NCI-H524 treated with DMSO at 0.1 percent for 48 hours (cell line): ENCODE data around the gene SCN1B.
"Not testable (repeated sequence)": the region's sequence is repeated elsewhere in the genome, so short reads cannot be mapped to it uniquely, and the experiment has no call there.

Source experiments
- DNase-seq: peaks from one replicate; lab custom pipeline; 2025; lab: John Stamatoyannopoulos, UW

Gene SCN1B

GRCh38 chr19:35017507-35017906 is 12.8 kb upstream of the SCN1B start:
- no peak for DNase-seq

DNA sequence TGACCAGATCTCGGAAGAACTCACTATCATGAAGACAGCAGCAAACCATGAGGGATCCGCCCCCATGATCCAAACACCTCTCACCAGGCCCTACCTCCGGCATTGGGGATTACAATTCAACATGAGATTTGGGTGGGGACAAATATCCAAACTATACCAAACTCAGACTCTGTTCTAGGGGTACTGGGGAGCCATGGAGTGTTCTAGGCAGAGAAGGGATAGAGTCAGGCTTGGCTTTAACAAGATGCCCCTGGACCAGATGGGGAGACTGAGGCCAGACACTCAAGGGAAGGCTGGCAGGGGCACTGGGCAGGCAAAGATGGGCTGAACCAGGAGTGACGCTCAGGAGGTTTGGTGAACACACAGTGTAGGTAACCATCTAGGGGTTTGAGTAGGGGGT is 11.9 kb upstream of the SCN1B start:
- DNase-seq, result no peak

DNA sequence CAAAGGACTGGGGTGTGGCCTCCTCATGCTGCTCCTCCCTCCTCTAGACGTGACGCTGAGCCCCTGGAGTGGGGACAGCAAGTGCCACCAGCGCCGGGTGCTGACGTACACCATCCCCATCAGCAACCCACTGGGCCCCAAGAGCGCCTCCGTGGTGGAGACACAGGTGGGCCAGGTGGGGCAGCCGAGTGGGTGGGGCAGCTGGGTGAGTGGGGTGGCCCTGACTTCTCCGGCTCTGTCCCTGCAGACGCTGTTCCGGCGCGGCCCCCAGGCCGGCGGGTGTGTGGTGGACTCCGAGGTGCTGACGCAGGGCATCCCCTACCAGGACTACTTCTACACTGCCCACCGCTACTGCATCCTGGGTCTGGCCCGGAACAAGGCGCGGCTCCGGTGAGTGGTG is 11.1 kb upstream of the SCN1B start:
- no peak for DNase-seq

- DNase-seq, result no peak
Measured at GRCh38 chr19:35021016-35021415, 9.3 kb upstream of the SCN1B start.

DNA sequence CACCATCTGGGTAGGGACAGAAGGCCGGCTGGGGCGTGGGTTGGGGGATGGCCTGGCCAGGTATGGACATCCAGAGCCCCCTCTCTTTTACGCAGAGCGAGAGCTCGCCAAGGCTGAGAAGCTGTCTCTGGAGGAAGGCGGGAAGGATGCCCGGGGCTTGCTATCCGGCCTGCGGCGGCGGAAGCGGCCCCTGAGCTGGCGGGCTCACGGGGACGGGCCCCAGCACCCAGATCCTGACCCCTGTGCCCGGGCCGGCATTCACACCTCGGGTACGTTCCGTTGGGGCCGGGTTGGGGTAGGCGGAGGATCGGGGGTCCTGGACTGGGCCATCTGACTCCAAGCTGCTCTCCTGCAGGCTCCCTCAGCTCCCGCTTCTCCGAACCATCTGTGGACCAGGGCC is 8.7 kb upstream of the SCN1B start:
- no peak for DNase-seq

DNA sequence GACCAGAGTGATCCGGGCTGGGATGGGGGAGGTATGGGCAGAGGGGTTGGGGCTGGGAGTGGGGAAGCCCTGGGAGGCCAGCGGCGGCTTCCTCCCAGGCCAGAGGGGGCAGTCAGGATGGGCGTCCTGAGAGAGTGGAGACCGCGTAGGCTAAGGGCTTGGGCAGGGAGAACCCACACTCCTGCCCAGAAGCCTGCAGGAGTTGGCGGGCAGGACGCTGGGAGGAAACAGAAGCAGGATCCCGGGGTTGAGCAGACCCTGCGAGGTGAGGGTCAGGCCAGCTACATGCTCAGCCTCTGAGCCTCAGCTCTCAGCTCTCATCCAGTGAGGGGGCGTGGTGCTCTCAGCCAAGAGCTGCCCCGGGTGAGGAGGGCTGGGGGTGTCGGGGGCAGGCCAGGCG is 7.8 kb upstream of the SCN1B start:
- no peak for DNase-seq

DNA sequence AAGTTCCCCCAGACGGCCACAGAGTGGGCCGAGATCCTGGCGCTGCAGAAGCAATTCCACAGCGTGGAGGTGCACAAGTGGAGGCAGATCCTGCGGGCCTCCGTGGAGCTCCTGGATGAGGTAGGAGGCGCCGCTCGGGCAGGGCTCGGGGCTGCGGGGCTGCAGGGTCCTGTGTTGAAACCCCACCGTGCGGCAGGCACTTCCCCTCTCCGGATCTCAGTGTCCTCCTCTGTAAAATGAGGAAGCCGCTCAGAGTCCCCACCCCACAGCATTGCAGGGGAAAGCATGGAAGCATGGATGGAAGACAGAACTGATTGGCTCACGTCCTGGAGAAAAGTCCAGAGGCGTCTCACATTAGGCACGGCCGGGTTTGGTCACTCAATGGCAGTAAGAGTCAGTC is 6.8 kb upstream of the SCN1B start:
- no peak for DNase-seq

GRCh38 chr19:35024095-35024494 is 6.2 kb upstream of the SCN1B start:
- DNase-seq, result no peak

GRCh38 chr19:35025969-35026368 is 4.3 kb upstream of the SCN1B start:
- DNase-seq, result no peak

DNA sequence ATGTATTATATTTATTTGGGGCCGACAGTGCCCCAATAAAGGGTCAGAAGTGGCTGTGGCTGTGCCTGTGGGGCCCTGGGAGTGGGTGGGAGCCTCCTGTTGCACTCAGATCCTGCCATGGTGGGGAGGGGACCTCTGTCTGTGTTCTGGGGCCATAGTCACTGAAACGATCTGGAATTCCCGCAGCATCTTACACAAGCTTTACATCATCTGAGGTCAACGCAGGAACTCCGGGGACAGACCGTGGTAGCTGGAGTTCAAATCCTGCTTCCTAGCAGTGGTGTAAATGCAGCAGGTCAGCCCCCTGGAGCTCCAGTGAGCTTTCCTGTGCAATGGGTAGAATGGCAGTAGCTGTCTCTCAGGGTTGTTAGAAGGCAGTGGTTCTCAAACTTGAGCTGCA is 3.9 kb upstream of the SCN1B start:
- DNase-seq, result no peak

- no peak for DNase-seq
Measured at GRCh38 chr19:35027009-35027408, 3.3 kb upstream of the SCN1B start.

DNA sequence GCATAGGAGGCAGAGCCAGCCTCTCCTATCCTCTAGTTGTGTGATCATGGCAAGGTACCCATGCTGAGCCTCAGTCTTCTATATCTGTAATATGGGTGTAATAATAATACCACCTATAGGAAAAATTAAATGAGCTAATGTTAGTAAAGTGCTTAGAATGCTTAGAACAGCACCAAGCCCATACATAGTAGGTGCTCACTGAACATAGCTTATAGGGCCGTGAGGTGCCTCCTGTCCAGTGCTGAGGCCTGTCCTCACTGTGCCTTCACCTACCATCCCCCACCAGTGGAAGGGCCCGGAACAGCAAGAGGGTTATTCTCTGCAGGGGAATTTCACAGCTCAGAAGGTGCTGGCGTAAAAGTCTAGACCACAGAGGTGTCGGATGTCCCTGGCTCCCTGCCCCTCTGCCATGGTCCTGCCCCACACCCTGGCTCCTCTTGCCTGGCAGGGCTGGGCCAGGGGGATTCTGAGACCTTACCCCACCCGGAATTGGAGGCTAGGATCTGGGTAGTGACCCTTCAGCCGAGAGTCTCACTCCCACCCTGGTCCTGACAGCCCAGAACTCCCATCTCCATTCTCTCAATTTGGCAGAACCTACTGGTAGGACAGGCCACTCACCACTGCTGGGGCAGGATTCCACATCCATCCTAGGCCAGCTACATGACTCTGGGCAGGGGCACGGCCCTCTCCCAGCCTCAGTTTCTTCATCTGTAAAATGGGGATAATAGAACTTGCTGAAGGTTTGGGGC is 2.2 kb upstream of the SCN1B start:
- DNase-seq, result no peak

GRCh38 chr19:35028600-35028885 is 1.7 kb upstream of the SCN1B start:
- not testable (repeated sequence) for DNase-seq

GRCh38 chr19:35029275-35029736 is 964 bp upstream of the SCN1B start:
- not testable (repeated sequence) for DNase-seq

DNA sequence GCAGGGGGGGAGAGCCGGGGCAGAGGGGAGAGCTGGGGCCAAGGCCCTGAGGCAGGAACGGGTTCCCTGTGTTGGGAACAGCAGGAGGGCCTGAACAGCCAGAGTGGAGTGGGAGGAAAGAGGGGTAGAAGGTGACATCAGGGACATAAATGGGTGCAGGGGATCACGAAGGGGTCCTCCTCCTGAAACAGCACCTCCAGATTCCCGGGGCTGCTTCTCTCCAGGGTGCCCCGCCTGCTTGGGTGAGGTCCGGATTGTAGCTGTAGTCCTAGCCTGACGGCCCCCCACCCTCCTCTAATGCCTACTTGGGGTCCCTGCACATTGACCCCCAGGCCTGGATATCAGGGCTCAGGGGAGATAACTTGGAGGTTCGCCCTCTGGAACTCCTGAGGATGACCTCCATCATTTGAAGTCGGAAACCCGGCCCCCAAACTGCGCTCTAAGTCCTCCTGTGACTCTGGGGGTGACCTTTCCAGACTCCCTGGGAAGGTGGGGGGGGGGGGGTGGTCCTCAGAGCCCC is 473 bp upstream of the SCN1B start:
- no peak for DNase-seq

GRCh38 chr19:35031072-35031881 is 1.0 kb downstream of the SCN1B start:
- peak; percentile 40 for DNase-seq

DNA sequence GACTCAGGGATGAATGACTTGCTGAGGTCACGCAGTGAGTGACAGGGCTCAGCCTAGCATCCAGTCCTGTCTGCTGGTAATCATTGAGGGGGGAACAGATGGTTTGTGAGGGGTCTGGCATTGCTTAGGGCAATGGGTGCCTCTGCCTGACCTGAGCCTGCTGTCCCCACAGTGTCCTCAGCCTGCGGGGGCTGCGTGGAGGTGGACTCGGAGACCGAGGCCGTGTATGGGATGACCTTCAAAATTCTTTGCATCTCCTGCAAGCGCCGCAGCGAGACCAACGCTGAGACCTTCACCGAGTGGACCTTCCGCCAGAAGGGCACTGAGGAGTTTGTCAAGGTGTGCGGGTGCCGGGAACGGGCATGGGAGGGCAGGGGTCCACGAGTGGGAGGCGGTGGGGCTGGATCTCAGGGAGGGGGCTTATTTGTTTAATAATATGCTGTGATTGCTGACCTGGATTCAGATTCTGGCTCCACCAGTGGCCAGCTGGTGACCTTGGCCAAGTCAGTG is 2.1 kb downstream of the SCN1B start:
- DNase-seq, result no peak

GRCh38 chr19:35033067-35034004 is 3.1 kb downstream of the SCN1B start:
- peak; percentile 33 for DNase-seq

DNA sequence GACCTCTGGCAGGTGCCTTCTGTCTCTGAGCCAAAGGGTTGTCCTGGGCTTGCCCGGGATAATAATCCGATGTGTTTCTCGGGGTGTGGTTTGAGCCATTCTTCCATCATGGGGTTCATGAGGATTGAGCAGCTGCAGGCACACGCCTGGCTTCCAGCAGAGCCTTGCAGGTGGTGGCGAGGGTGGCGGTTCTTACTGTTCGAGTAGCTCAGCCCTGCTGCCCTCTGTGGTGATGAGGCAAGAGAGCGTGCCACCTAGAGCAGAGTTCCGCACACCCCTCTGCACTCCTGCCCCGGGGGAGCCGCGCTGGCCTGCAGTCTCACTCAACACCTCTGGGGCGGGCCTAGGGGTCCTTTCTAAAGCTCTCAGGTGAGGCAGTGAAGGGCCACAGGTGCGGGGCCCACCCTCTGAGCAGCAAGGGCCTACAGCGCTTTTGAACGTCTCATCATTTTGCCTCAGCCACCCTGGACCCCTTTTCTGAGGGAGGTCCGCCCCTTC is 3.8 kb downstream of the SCN1B start:
- no peak for DNase-seq

DNA sequence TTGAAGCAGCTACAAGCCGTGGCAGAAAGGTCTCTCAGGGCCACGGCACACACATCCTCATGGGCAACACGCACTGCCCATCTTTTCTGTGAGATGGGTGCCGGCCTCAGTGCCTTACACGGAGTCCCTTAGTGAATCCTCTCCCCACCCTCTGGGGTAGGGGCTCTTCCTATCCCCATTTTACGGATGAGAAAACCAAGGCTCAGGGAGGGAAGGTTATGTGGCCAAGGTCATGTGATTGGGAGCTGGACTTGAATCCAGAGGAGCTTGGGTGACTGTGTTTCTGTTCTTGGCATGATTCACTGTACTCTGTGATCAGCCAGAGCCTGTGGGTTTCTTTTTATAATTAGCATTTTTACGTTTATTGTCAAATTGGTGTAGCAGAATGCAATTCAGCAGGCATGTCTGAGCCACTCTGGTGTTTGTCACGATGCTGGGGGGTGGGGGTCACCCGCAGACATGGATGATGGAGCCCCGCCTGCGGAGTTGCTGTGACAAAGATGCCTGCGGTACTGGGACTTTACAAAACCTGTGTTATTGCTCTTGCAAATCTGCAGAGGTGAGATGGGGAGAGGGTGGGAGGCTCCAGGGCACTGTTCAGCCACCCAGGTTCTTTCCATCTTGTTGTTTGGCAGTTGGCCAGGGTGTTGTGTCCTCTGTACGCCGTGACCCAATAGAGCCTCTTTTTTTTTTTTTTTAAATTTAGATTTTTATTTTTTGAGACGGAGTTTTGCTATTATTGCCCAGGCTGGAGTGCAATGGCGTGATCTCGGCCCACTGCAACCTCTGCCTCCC is 4.5 kb downstream of the SCN1B start:
- no peak for DNase-seq
